ENCODE results near the gene XBP1. TPM values are rescaled to one million over a fixed set of nuclear protein-coding genes. Genes with fewer than 3 reads are reported as not detected.

Gene XBP1
- total and polyA plus RNA-seq, 2 of the 4 experiments (the other 2 are of a cell fraction): 95.0 to 223 TPM

DNA sequence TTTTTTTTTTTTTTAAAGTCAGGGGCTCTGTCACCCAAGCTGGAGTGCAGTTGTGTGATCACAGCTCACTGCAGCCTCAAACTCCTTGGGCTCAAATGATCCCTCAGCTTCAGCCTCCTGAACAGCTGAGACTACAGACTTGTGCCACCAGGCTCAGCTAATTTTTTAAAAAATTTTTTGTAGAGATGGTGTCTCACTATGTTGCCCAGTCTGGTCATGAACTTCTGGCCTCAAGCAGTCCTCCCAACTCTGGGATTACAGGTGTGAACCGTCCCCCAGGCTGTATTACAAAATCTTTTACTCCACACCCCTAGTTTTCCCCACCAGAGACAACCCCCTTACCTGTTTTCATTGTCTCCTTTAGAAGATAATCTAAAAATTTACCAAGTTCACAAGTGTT, 26.0 kb downstream of the XBP1 start:
- TSS peak; percentile 44 for BruUV-seq (replicated peaks)
- Histone ChIP-seq H3K9ac (ENCODE audit: low read depth, low read length) (no peak overlapping the region), H3K14ac (replicated peaks; ENCODE audit: low read depth, low read length) (no peak overlapping the region), H3K4me2 (ENCODE audit: low read depth, low read length) (no peak overlapping the region; the same call in 1 of the 2 replicates), H3K23ac (ENCODE audit: low read depth, low read length) (no peak overlapping the region), H4K91ac (ENCODE audit: insufficient read depth, low read depth, low read length) (no peak overlapping the region), H2AK9ac (replicated peaks; ENCODE audit: low read depth, low read length, poor library complexity) (no peak overlapping the region), H2BK15ac (ENCODE audit: low read depth, low read length) (no peak overlapping the region), H3K4me1 (ENCODE audit: control insufficient read depth, insufficient read depth, low read length) (no peaks in the 10 kb centered on the region), H3K36me3 (ENCODE audit: control insufficient read depth, insufficient read depth, low read length) (peaks cover 17% of the 10 kb centered on the region), H2AFZ (replicated peaks; ENCODE audit: low read length, poor library complexity) (no peak overlapping the region), H3K9me1 (ENCODE audit: insufficient read depth, low read length) (peaks cover 3% of the 10 kb centered on the region; the same call in 1 of the 2 replicates), H4K5ac (ENCODE audit: low read depth, low read length) (no peak overlapping the region), H3K4ac (ENCODE audit: low read depth, low read length) (no peak overlapping the region), H2BK20ac (ENCODE audit: low read depth, low read length) (no peak overlapping the region), H3K4me3 (ENCODE audit: insufficient read depth, low read depth, low read length) (no peak overlapping the region), H3K9me3 (ENCODE audit: control insufficient read depth, insufficient read depth, low read length) (no peaks in the 10 kb centered on the region), H3K27ac (ENCODE audit: insufficient read depth, low read length) (no peak overlapping the region), H2BK120ac (ENCODE audit: low read depth, low read length) (no peak overlapping the region), H4K8ac (ENCODE audit: low read depth in 2 of 2, low read length in 2 of 2) (no peak overlapping the region), H3K56ac (ENCODE audit: extremely low read depth, insufficient read depth, low read length) (no peak overlapping the region), H3K79me1 (ENCODE audit: low read depth in 1 of 2, low read length in 2 of 2) (peaks cover 18 to 52% of the 10 kb centered on the region in 2 experiments), H4K20me1 (ENCODE audit: insufficient read depth, low read length) (peaks cover 25% of the 10 kb centered on the region), H3K18ac (ENCODE audit: low read depth, low read length) (no peak overlapping the region), H2AK5ac (ENCODE audit: low read depth, low read length) (no peak overlapping the region), H3K27me3 (ENCODE audit: control insufficient read depth, insufficient read depth, low read length) (no peaks in the 10 kb centered on the region), H2BK5ac (ENCODE audit: low read depth, low read length, poor library complexity, severe bottlenecking) (no peak overlapping the region)
- ATAC-seq (ENCODE audit: low read depth) (no peak), DNase-seq (no peak)
- in situ Hi-C loops (cut with MboI; ENCODE audit: low sequenced_read_pairs) (no loop called here), dilution Hi-C loops (cut with HindIII; ENCODE audit: low sequenced_read_pairs, unreplicated experiment) (no loop called here), intact Hi-C loops (cut with micrococcal nuclease) (loop anchor here (5.0 kb wide), 3 partner anchors 62 to 167 kb away; partner anchors contain the start of gene TTC28)
- ChIA-PET CTCF (interaction anchor here (1.0 kb wide), 1 partner anchor 174 kb away, joined by 3 read pairs; no protein-coding TSS in a partner anchor), POLR2A (ENCODE audit: unreplicated experiment) (interaction anchor here (0.7 kb wide), 1 partner anchor 26 kb away, joined by 16 read pairs; no protein-coding TSS in a partner anchor)
- no CpG with 5 or more reads among the region's 1 CpG for WGBS, 2 experiments (ENCODE audit: extremely low coverage in 2 of 2, insufficient read length in 1 of 2)
- TF ChIP-seq CEBPB (IDR thresholded peaks at IDR 0.05; ENCODE audit: low read depth, low read length) (no peak), MAFK (IDR thresholded peaks at IDR 0.05; ENCODE audit: low read depth, low read length) (no peak), RFX5 (IDR thresholded peaks at IDR 0.05; ENCODE audit: low read depth, low read length) (no peak), RCOR1 (IDR thresholded peaks at IDR 0.05; ENCODE audit: insufficient replicate concordance, low read length) (no peak), BHLHE40 (IDR thresholded peaks at IDR 0.05; ENCODE audit: low read depth, low read length) (no peak), FOS (IDR thresholded peaks at IDR 0.05; ENCODE audit: low read depth, low read length) (no peak), CHD1 (IDR thresholded peaks at IDR 0.05; ENCODE audit: low read depth, low read length) (no peak), ELK1 (IDR thresholded peaks at IDR 0.05; ENCODE audit: borderline replicate concordance, low read depth, low read length) (no peak), RAD21 (IDR thresholded peaks at IDR 0.05; ENCODE audit: low read length) (no peak)
